CD4-positive, alpha-beta memory T cell (primary cell): ENCODE measurements around the gene PELI2. TPM values are rescaled to one million over a fixed set of nuclear protein-coding genes. Genes with fewer than 3 reads are reported as not detected.

Experiments used
- CTCF ChIA-PET: fragments of 350-600 bp; sonication (Branson Sonifier 250); formaldehyde crosslinking; loops from one replicate; lab custom pipeline; 2021; ENCODE audit warnings: inconsistent platforms; ENCODE audit not compliant: partially characterized antibody; lab: Charles Lee
- POLR2A ChIA-PET: fragments of 350-600 bp; sonication (Branson Sonifier 250); formaldehyde crosslinking; loops from one replicate; lab custom pipeline; 2021; ENCODE audit not compliant: partially characterized antibody; lab: Charles Lee
- DNase-seq, 5 donors: peaks; one replicate each; pipeline versions ENCODE4 v3.0.0 to v3.0.0-alpha.2; 2020 to 2022; ENCODE audit warnings: mixed read lengths in 1 of 5
- H3K27ac ChIP-seq: one replicate; pipeline ENCODE4 v1.7.0; 2013; ENCODE audit warnings: low read depth, low read length
- H3K27me3 ChIP-seq: 2 replicates; pipeline ENCODE4 v1.7.0; 2013; ENCODE audit warnings: mild to moderate bottlenecking, low read length, moderate library complexity; ENCODE audit not compliant: insufficient read depth
- H3K36me3 ChIP-seq: 2 replicates; pipeline ENCODE4 v1.7.0; 2013; ENCODE audit warnings: mild to moderate bottlenecking, low read length, moderate library complexity; ENCODE audit not compliant: insufficient read depth
- H3K4me1 ChIP-seq: 2 replicates; pipeline ENCODE4 v1.7.0; 2013; ENCODE audit warnings: mild to moderate bottlenecking, low read length, moderate library complexity; ENCODE audit not compliant: insufficient read depth
- H3K4me3 ChIP-seq, 2 donors: one replicate each; pipeline ENCODE4 v1.7.0; 2013; ENCODE audit warnings: low read length in 2 of 2, mild to moderate bottlenecking in 1 of 2
- H3K9me3 ChIP-seq, 2 donors: one replicate each; pipeline ENCODE4 v1.7.0; 2013; ENCODE audit warnings: low read length in 2 of 2, control low read depth in 1 of 2; ENCODE audit not compliant: control insufficient read depth in 1 of 2
- H3K27ac Mint-ChIP-seq, 7 donors: one replicate each; pipeline ENCODE4 v1.8.0; 2020 to 2021; ENCODE audit warnings: mixed read lengths in 7 of 7, mild to moderate bottlenecking in 6 of 7, inconsistent platforms in 3 of 7, moderate library complexity in 3 of 7
- H3K27me3 Mint-ChIP-seq, 2 donors: one replicate each; pipeline ENCODE4 v1.8.0; 2020 to 2021; ENCODE audit warnings: mixed read lengths in 2 of 2
- H3K36me3 Mint-ChIP-seq, 2 donors: one replicate each; pipeline ENCODE4 v1.8.0; 2020 to 2021; ENCODE audit warnings: mixed read lengths in 2 of 2, inconsistent platforms in 1 of 2, mild to moderate bottlenecking in 1 of 2
- H3K4me1 Mint-ChIP-seq, 4 donors: one replicate each; pipeline ENCODE4 v1.8.0; 2020 to 2021; ENCODE audit warnings: mixed read lengths in 4 of 4, mild to moderate bottlenecking in 1 of 4
- H3K4me3 Mint-ChIP-seq, 8 donors: one replicate each; pipeline ENCODE4 v1.8.0; 2020 to 2021; ENCODE audit warnings: mixed read lengths in 8 of 8, mild to moderate bottlenecking in 7 of 8, moderate library complexity in 6 of 8, inconsistent platforms in 3 of 8
- H3K9me3 Mint-ChIP-seq, 8 donors: one replicate each; pipeline ENCODE4 v1.8.0; 2020 to 2021; ENCODE audit warnings: mixed read lengths in 8 of 8, mild to moderate bottlenecking in 5 of 8, inconsistent platforms in 3 of 8, moderate library complexity in 1 of 8
- intact Hi-C: fragments of 100-400 bp; cut with micrococcal nuclease; formaldehyde crosslinking; loops from one replicate; pipeline ENCODE4 v1.15.1; 2023
- polyA plus RNA-seq, 2 donors: library from polyadenylated mRNA; unstranded; fragments of 300-500 nt; fragmentation: Illumina TruSeq; gene quantifications; one replicate each; pipeline ENCODE4 v1.2.3, GENCODE V29; 2021
- total RNA-seq, 2 experiments: library from RNA; stranded (reverse); gene quantifications; one replicate each; pipeline ENCODE4 v1.2.3, GENCODE V29; 2021

PELI2 gene
- total and polyA plus RNA-seq, 4 experiments from 2014 or later, result 1.2 to 16.4 (median 7.8) TPM

- no peak overlapping the region for H3K27ac ChIP-seq
- intact Hi-C loops, result no loop called here
- Mint-ChIP-seq H3K9me3 (no peaks in the 10 kb centered on the region), H3K27me3 (no peaks in the 10 kb centered on the region), H3K36me3 (no peaks in the 10 kb centered on the region), H3K4me3 (no peak overlapping the region), H3K27ac (no peak overlapping the region), H3K4me1 (peaks cover 0 to 5% (median 2%) of the 10 kb centered on the region in 4 donors)
- ChIA-PET POLR2A (no interaction called here), CTCF (no interaction called here)
- no peaks in the 10 kb centered on the region for H3K27me3 ChIP-seq
- no peak for DNase-seq
- no peak overlapping the region for H3K4me3 ChIP-seq
- no peaks in the 10 kb centered on the region for H3K36me3 ChIP-seq
- no peaks in the 10 kb centered on the region for H3K4me1 ChIP-seq
- H3K9me3 ChIP-seq, result no peaks in the 10 kb centered on the region
These were observed 88.4 kb downstream of the PELI2 start for GRCh38 chr14:56206596-56206995.

- intact Hi-C loops, result no loop called here
- POLR2A ChIA-PET, result no interaction called here
These were observed 89.5 kb downstream of the PELI2 start for GRCh38 chr14:56207626-56208292.

GRCh38 chr14:56208520-56208919 lies 90.3 kb downstream of the PELI2 start:
- Mint-ChIP-seq H3K4me3 (no peak overlapping the region), H3K27me3 (no peaks in the 10 kb centered on the region), H3K27ac (no peak overlapping the region), H3K36me3 (no peaks in the 10 kb centered on the region), H3K4me1 (peaks cover 5 to 10% (median 8%) of the 10 kb centered on the region in 4 donors), H3K9me3 (no peaks in the 10 kb centered on the region)
- DNase-seq, result no peak
- H3K27ac ChIP-seq, result no peak overlapping the region
- intact Hi-C loops, result no loop called here
- no peak overlapping the region for H3K4me3 ChIP-seq
- ChIA-PET CTCF (no interaction called here), POLR2A (no interaction called here)
- H3K4me1 ChIP-seq, result no peaks in the 10 kb centered on the region
- H3K36me3 ChIP-seq, result no peaks in the 10 kb centered on the region
- no peaks in the 10 kb centered on the region for H3K9me3 ChIP-seq
- no peaks in the 10 kb centered on the region for H3K27me3 ChIP-seq

More at GRCh38 chr14:56207626-56208292, 89.5 kb downstream of the PELI2 start:
- H3K27ac Mint-ChIP-seq, result no peak overlapping the region
- H3K4me1 Mint-ChIP-seq, result peaks cover 0 to 5% (median 3%) of the 10 kb centered on the region in 4 donors
- DNase-seq, result no peak
- H3K36me3 Mint-ChIP-seq, result no peaks in the 10 kb centered on the region
- no peaks in the 10 kb centered on the region for H3K27me3 Mint-ChIP-seq
- no peaks in the 10 kb centered on the region for H3K9me3 ChIP-seq
- no peak overlapping the region for H3K4me3 Mint-ChIP-seq
- CTCF ChIA-PET, result no interaction called here
- no peaks in the 10 kb centered on the region for H3K27me3 ChIP-seq
- H3K4me1 ChIP-seq, result no peaks in the 10 kb centered on the region
- no peak overlapping the region for H3K4me3 ChIP-seq
- H3K9me3 Mint-ChIP-seq, result no peaks in the 10 kb centered on the region
- no peaks in the 10 kb centered on the region for H3K36me3 ChIP-seq
- H3K27ac ChIP-seq, result no peak overlapping the region

GRCh38 chr14:56210571-56210970 lies 92.4 kb downstream of the PELI2 start:
- POLR2A ChIA-PET, result no interaction called here
- intact Hi-C loops, result no loop called here
- no peak overlapping the region for H3K4me3 ChIP-seq
- H3K36me3 Mint-ChIP-seq, result no peaks in the 10 kb centered on the region
- no peaks in the 10 kb centered on the region for H3K36me3 ChIP-seq
- H3K9me3 Mint-ChIP-seq, result no peaks in the 10 kb centered on the region
- H3K27me3 ChIP-seq, result no peaks in the 10 kb centered on the region
- DNase-seq, result no peak
- H3K27me3 Mint-ChIP-seq, result no peaks in the 10 kb centered on the region
- CTCF ChIA-PET, result no interaction called here
- H3K9me3 ChIP-seq, result no peaks in the 10 kb centered on the region
- no peak overlapping the region for H3K27ac Mint-ChIP-seq
- no peak overlapping the region for H3K4me3 Mint-ChIP-seq
- peaks cover 8 to 26% (median 17%) of the 10 kb centered on the region in 4 donors for H3K4me1 Mint-ChIP-seq
- peaks cover 5% of the 10 kb centered on the region for H3K4me1 ChIP-seq
- H3K27ac ChIP-seq, result no peak overlapping the region

GRCh38 chr14:56211084-56211483 lies 92.9 kb downstream of the PELI2 start:
- Mint-ChIP-seq H3K27ac (no peak overlapping the region), H3K36me3 (no peaks in the 10 kb centered on the region), H3K9me3 (no peaks in the 10 kb centered on the region), H3K27me3 (no peaks in the 10 kb centered on the region), H3K4me3 (no peak overlapping the region), H3K4me1 (peaks cover 10 to 29% (median 17%) of the 10 kb centered on the region in 4 donors)
- Histone ChIP-seq H3K4me3 (no peak overlapping the region), H3K4me1 (peaks cover 5% of the 10 kb centered on the region), H3K27ac (no peak overlapping the region), H3K9me3 (no peaks in the 10 kb centered on the region), H3K27me3 (no peaks in the 10 kb centered on the region), H3K36me3 (no peaks in the 10 kb centered on the region)
- DNase-seq, result no peak
- CTCF ChIA-PET, result interaction anchor here (1.3 kb wide), 1 partner anchor 13 kb away, joined by 3 read pairs; no protein-coding TSS in a partner anchor
- POLR2A ChIA-PET, result interaction anchor here (0.8 kb wide), 1 partner anchor 93 kb away, joined by 3 read pairs; the partner anchor contains the start of gene PELI2
- intact Hi-C loops, result no loop called here

- peak overlapping the region in 1 of 7 donors; percentile 19 for H3K27ac Mint-ChIP-seq
- no peaks in the 10 kb centered on the region for H3K36me3 Mint-ChIP-seq
- Histone ChIP-seq H3K4me1 (peaks cover 5% of the 10 kb centered on the region), H3K9me3 (no peaks in the 10 kb centered on the region), H3K27me3 (no peaks in the 10 kb centered on the region), H3K36me3 (no peaks in the 10 kb centered on the region), H3K4me3 (no peak overlapping the region), H3K27ac (no peak overlapping the region)
- no peaks in the 10 kb centered on the region for H3K9me3 Mint-ChIP-seq
- H3K4me1 Mint-ChIP-seq, result peaks cover 14 to 34% (median 17%) of the 10 kb centered on the region in 4 donors
- no peak for DNase-seq
- no peaks in the 10 kb centered on the region for H3K27me3 Mint-ChIP-seq
- intact Hi-C loops, result no loop called here
- CTCF ChIA-PET, result interaction anchor here (1.3 kb wide), 1 partner anchor 12 kb away, joined by 3 read pairs; no protein-coding TSS in a partner anchor
- H3K4me3 Mint-ChIP-seq, result no peak overlapping the region
- POLR2A ChIA-PET, result interaction anchor here (0.8 kb wide), 1 partner anchor 94 kb away, joined by 3 read pairs; the partner anchor contains the start of gene PELI2
These were observed 93.6 kb downstream of the PELI2 start for GRCh38 chr14:56211844-56212243.

- no peaks in the 10 kb centered on the region for H3K9me3 ChIP-seq
- H3K27me3 ChIP-seq, result no peaks in the 10 kb centered on the region
- POLR2A ChIA-PET, result no interaction called here
- no peak overlapping the region for H3K27ac ChIP-seq
- Mint-ChIP-seq H3K4me3 (no peak overlapping the region), H3K36me3 (no peaks in the 10 kb centered on the region), H3K27me3 (no peaks in the 10 kb centered on the region), H3K27ac (no peak overlapping the region), H3K9me3 (no peaks in the 10 kb centered on the region), H3K4me1 (peaks cover 14 to 34% (median 17%) of the 10 kb centered on the region in 4 donors)
- CTCF ChIA-PET, result interaction anchor here (1.3 kb wide), 1 partner anchor 12 kb away, joined by 3 read pairs; no protein-coding TSS in a partner anchor
- peaks cover 5% of the 10 kb centered on the region for H3K4me1 ChIP-seq
- H3K4me3 ChIP-seq, result no peak overlapping the region
- intact Hi-C loops, result no loop called here
- no peaks in the 10 kb centered on the region for H3K36me3 ChIP-seq
- DNase-seq, result no peak
These were observed 94.3 kb downstream of the PELI2 start for GRCh38 chr14:56212521-56212920.
